ENCODE data around the gene WDR4. TPM values are rescaled to one million over a fixed set of nuclear protein-coding genes. Genes with fewer than 3 reads are reported as not detected.

WDR4 gene
- total RNA-seq, 1 experiment from 2014 or later: 17.6 TPM

- H3K4me1 ChIP-seq (replicated peaks; ENCODE audit: insufficient read depth): no peaks in the 10 kb centered on the region
- no peaks in the 10 kb centered on the region for H3K9me3 ChIP-seq (ENCODE audit: insufficient read depth, low read depth)
- H3F3A ChIP-seq (ENCODE audit: insufficient read depth, low read depth): no peaks in the 10 kb centered on the region; the same call in 1 of the 2 replicates
- no peak overlapping the region for H3K27ac ChIP-seq
- no peaks in the 10 kb centered on the region for H3K9me2 ChIP-seq (ENCODE audit: insufficient read depth)
- H2AFZ ChIP-seq: no peak overlapping the region
- no peak for DNase-seq
- intact Hi-C loops (cut with micrococcal nuclease; ENCODE audit: unreplicated experiment): no loop called here
- H3K4me2 ChIP-seq: no peak overlapping the region
- no peaks in the 10 kb centered on the region for H3K27me3 ChIP-seq (ENCODE audit: insufficient read depth, low read depth)
- H3K36me3 ChIP-seq (ENCODE audit: low read depth): no peaks in the 10 kb centered on the region
- no peak for TF ChIP-seq CTCF (conservative IDR thresholded peaks at IDR 0.05)
- no peak for TF ChIP-seq EZH2 (IDR thresholded peaks at IDR 0.05; ENCODE audit: low read depth)
- no peaks in the 10 kb centered on the region for H3K79me2 ChIP-seq (ENCODE audit: low read depth)
- POLR2A ChIA-PET (ENCODE audit: unreplicated experiment): no interaction called here
- BruUV-seq (replicated peaks): no TSS peak
- no peaks in the 10 kb centered on the region for H4K20me1 ChIP-seq (ENCODE audit: insufficient read depth)
- CTCF ChIA-PET: no interaction called here
- H3K4me3 ChIP-seq: no peak overlapping the region
These were observed 51.8 kb downstream of the WDR4 start for GRCh38 chr21:42827588-42827987.

GRCh38 chr21:42820616-42821465 lies 58.5 kb downstream of the WDR4 start:
- no peaks in the 10 kb centered on the region for H3F3A ChIP-seq (ENCODE audit: insufficient read depth, low read depth)
- peak in 1 of 2 experiments; percentile 36 for DNase-seq
- H3K36me3 ChIP-seq (ENCODE audit: low read depth): no peaks in the 10 kb centered on the region
- H3K4me3 ChIP-seq: no peak overlapping the region
- intact Hi-C loops (cut with micrococcal nuclease; ENCODE audit: unreplicated experiment): no loop called here
- 0 out of 2 replicates have a peak, but pooled peaks cover 7% of the 10 kb centered on the region for H3K4me1 ChIP-seq (replicated peaks; ENCODE audit: insufficient read depth)
- no peaks in the 10 kb centered on the region for H3K27me3 ChIP-seq (ENCODE audit: insufficient read depth, low read depth)
- BruUV-seq (replicated peaks): no TSS peak
- H3K4me2 ChIP-seq: no peak overlapping the region
- H3K27ac ChIP-seq: no peak overlapping the region
- TF ChIP-seq CTCF (conservative IDR thresholded peaks at IDR 0.05) (no peak), EZH2 (IDR thresholded peaks at IDR 0.05; ENCODE audit: low read depth) (no peak)
- no peak overlapping the region for H2AFZ ChIP-seq
- CTCF ChIA-PET: no interaction called here
- H3K79me2 ChIP-seq (ENCODE audit: low read depth): no peaks in the 10 kb centered on the region
- H3K9me3 ChIP-seq (ENCODE audit: insufficient read depth, low read depth): no peaks in the 10 kb centered on the region
- H4K20me1 ChIP-seq (ENCODE audit: insufficient read depth): no peaks in the 10 kb centered on the region
- POLR2A ChIA-PET (ENCODE audit: unreplicated experiment): no interaction called here
- H3K9me2 ChIP-seq (ENCODE audit: insufficient read depth): no peaks in the 10 kb centered on the region

- DNase-seq: no peak
- Histone ChIP-seq H3K4me1 (replicated peaks; ENCODE audit: insufficient read depth) (0 out of 2 replicates have a peak, but pooled peaks cover 7% of the 10 kb centered on the region), H3K9me3 (ENCODE audit: insufficient read depth, low read depth) (no peaks in the 10 kb centered on the region; the same call in 1 of the 2 replicates), H3F3A (ENCODE audit: insufficient read depth, low read depth) (no peaks in the 10 kb centered on the region), H2AFZ (no peak overlapping the region), H3K79me2 (ENCODE audit: low read depth) (no peaks in the 10 kb centered on the region), H3K27ac (no peak overlapping the region), H3K36me3 (ENCODE audit: low read depth) (no peaks in the 10 kb centered on the region), H3K4me2 (no peak overlapping the region), H4K20me1 (ENCODE audit: insufficient read depth) (no peaks in the 10 kb centered on the region), H3K27me3 (ENCODE audit: insufficient read depth, low read depth) (no peaks in the 10 kb centered on the region), H3K4me3 (no peak overlapping the region), H3K9me2 (ENCODE audit: insufficient read depth) (no peaks in the 10 kb centered on the region)
- POLR2A ChIA-PET (ENCODE audit: unreplicated experiment): interaction anchor here (0.6 kb wide), 1 partner anchor 216 kb away, joined by 3 read pairs; no protein-coding TSS in a partner anchor
- CTCF ChIA-PET: interaction anchor here (0.6 kb wide), 1 partner anchor 89 kb away, joined by 15 read pairs; no protein-coding TSS in a partner anchor
- BruUV-seq (replicated peaks): no TSS peak
- TF ChIP-seq EZH2 (IDR thresholded peaks at IDR 0.05; ENCODE audit: low read depth): no peak
- TF ChIP-seq CTCF (conservative IDR thresholded peaks at IDR 0.05): no peak
- intact Hi-C loops (cut with micrococcal nuclease; ENCODE audit: unreplicated experiment): loop anchor here (2.0 kb wide), 1 partner anchor 227 kb away; no protein-coding TSS in a partner anchor
These were observed 59.3 kb downstream of the WDR4 start for GRCh38 chr21:42819861-42820615.
